ENCODE measurements around the gene TBX19.

The TBX19 gene

GRCh38 chr1:168243636-168244212, 37.0 kb upstream of the TBX19 start:
- no peak overlapping the region for H3K4me3 ChIP-seq (replicated peaks in 1 of 2; ENCODE audit: low read depth in 2 of 2, low read length in 2 of 2)
- no peak for TF ChIP-seq CTCF (IDR thresholded peaks at IDR 0.05; ENCODE audit: low read depth, low read length)
- DNase-seq (ENCODE audit: low read depth in 2 of 2): no peak

- no peak overlapping the region for H3K4me3 ChIP-seq (replicated peaks in 1 of 2; ENCODE audit: low read depth in 2 of 2, low read length in 2 of 2)
- DNase-seq (ENCODE audit: low read depth in 2 of 2): no peak
- no peak for TF ChIP-seq CTCF (IDR thresholded peaks at IDR 0.05; ENCODE audit: low read depth, low read length)
These were observed 35.6 kb upstream of the TBX19 start for GRCh38 chr1:168245042-168245441.

GRCh38 chr1:168246506-168246905, 34.2 kb upstream of the TBX19 start:
- TF ChIP-seq CTCF (IDR thresholded peaks at IDR 0.05; ENCODE audit: low read depth, low read length): no peak
- DNase-seq (ENCODE audit: low read depth in 2 of 2): peak in 1 of 2 donors; percentile 27
- no peak overlapping the region for H3K4me3 ChIP-seq (replicated peaks in 1 of 2; ENCODE audit: low read depth in 2 of 2, low read length in 2 of 2)

GRCh38 chr1:168252204-168252733, 28.4 kb upstream of the TBX19 start:
- TF ChIP-seq CTCF (IDR thresholded peaks at IDR 0.05; ENCODE audit: low read depth, low read length): no peak
- peak in 1 of 2 donors; percentile 29 for DNase-seq (ENCODE audit: low read depth in 2 of 2)
- no peak overlapping the region for H3K4me3 ChIP-seq (replicated peaks in 1 of 2; ENCODE audit: low read depth in 2 of 2, low read length in 2 of 2)

GRCh38 chr1:168256164-168256563, 24.5 kb upstream of the TBX19 start:
- no peak overlapping the region for H3K4me3 ChIP-seq (replicated peaks in 1 of 2; ENCODE audit: low read depth in 2 of 2, low read length in 2 of 2)
- no peak for TF ChIP-seq CTCF (IDR thresholded peaks at IDR 0.05; ENCODE audit: low read depth, low read length)
- DNase-seq (ENCODE audit: low read depth in 2 of 2): no peak

GRCh38 chr1:168257397-168257796, 23.3 kb upstream of the TBX19 start:
- no peak for DNase-seq (ENCODE audit: low read depth in 2 of 2)
- no peak overlapping the region for H3K4me3 ChIP-seq (replicated peaks in 1 of 2; ENCODE audit: low read depth in 2 of 2, low read length in 2 of 2)
- no peak for TF ChIP-seq CTCF (IDR thresholded peaks at IDR 0.05; ENCODE audit: low read depth, low read length)

GRCh38 chr1:168259567-168259966, 21.1 kb upstream of the TBX19 start:
- H3K4me3 ChIP-seq (replicated peaks in 1 of 2; ENCODE audit: low read depth in 2 of 2, low read length in 2 of 2): no peak overlapping the region
- no peak for TF ChIP-seq CTCF (IDR thresholded peaks at IDR 0.05; ENCODE audit: low read depth, low read length)
- no peak for DNase-seq (ENCODE audit: low read depth in 2 of 2)
